Glomerular visceral epithelial cell (primary cell): ENCODE measurements around the gene GPR149.
"Not testable (repeated sequence)": the region's sequence is repeated elsewhere in the genome, so short reads cannot be mapped to it uniquely, and the experiment has no call there.

Experiments used
- DNase-seq: peaks from one replicate; pipeline ENCODE4 v3.0.0-alpha.2; 2016; ENCODE audit errors: extremely low spot score

The GPR149 gene, protein sequence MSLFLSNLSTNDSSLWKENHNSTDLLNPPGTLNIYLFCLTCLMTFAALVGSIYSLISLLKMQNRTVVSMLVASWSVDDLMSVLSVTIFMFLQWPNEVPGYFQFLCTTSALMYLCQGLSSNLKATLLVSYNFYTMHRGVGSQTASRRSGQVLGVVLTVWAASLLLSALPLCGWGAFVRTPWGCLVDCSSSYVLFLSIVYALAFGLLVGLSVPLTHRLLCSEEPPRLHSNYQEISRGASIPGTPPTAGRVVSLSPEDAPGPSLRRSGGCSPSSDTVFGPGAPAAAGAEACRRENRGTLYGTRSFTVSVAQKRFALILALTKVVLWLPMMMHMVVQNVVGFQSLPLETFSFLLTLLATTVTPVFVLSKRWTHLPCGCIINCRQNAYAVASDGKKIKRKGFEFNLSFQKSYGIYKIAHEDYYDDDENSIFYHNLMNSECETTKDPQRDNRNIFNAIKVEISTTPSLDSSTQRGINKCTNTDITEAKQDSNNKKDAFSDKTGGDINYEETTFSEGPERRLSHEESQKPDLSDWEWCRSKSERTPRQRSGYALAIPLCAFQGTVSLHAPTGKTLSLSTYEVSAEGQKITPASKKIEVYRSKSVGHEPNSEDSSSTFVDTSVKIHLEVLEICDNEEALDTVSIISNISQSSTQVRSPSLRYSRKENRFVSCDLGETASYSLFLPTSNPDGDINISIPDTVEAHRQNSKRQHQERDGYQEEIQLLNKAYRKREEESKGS

DNA sequence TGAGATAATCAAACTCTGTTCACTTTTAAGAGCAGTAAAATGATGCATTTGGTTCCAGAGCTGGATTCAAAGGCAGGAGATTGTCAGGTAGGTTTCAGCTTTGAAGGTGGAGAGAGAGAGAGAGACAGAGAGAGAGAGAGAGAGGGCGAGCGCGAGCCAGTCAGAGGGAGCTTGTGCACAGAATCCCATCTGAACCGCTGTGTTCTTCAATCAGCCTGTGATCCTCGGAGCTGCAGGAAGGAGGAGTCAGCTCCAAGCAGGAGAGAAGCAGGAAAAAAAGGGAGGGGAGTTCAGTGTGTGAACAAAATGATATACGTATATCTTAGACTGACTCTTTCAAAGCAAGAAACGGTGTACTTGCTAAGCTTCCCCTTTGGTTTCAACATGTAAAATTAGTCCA is at the start of gene GPR149:
Gene GPR149 (minus strand): TSS at position 177 of the 400 bp plus-strand sequence. CDS start 575 bp downstream, outside the sequence.
- DNase-seq: no peak

DNA sequence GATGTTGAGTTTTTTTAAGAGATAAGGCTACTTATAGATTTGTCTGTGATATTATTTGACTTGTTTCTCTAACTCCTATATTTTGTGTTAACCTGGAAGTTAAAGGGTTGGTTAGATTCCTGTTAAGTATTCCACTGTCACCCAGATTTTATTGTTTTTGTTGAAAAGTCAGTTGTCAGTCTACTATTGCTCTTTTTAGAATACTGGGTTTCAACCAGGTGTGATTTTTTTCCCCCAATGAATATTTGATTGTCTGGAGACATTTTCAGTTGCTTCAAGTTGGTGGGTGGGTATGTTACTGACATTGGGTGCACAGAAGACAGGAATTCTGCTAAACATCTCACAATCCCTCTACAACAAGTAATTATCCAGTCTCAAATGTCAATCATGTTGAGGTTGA is 43.8 kb upstream of the GPR149 start:
- no peak for DNase-seq

GRCh38 chr3:154469585-154469984 is 39.6 kb upstream of the GPR149 start:
- no peak for DNase-seq

GRCh38 chr3:154464440-154465190 is 34.6 kb upstream of the GPR149 start:
- DNase-seq: no peak

DNA sequence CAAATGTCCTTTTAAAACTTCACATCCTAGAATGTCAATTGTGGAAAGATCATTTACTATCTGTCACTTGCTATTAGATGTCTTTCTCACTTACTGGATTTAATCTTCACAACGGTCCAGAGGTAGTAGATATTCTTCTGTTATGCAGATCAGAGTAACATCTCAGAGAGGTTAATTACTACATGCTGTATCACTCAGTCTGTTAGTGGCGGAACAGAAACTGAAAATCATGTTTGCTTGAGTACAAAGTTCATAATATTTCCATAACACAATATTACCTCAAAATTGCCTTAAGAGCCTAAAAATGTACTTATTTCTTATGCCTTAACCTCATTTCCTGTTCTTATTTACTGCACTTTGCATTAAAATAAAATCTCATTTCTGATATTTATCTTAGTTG is 28.6 kb upstream of the GPR149 start:
- no peak for DNase-seq

- not testable (repeated sequence) for DNase-seq
Observed at GRCh38 chr3:154439081-154439480, 9.1 kb upstream of the GPR149 start.

DNA sequence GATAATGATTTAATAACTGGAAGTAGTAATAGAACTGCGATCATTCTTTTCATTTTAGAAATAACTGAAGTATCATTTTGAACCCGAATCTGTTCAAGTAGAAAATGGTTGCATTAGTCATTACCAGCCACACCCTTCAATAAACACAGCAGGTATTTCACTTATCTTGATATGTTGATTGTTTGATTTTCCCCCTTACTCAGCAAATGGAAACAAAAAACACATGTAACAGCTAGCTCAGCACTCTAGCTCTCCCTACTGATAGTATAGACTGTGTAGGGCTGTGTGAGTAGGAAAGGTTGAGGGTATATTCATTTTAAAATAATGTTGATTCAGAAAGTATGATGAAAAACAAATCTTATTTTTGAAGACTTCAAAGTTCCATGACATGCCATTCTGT is 1.1 kb upstream of the GPR149 start:
- DNase-seq: no peak

- DNase-seq: no peak
Observed at GRCh38 chr3:154428286-154429206, 1.4 kb downstream of the GPR149 start.

- no peak for DNase-seq
Observed at GRCh38 chr3:154427685-154428285, 2.2 kb downstream of the GPR149 start.

DNA sequence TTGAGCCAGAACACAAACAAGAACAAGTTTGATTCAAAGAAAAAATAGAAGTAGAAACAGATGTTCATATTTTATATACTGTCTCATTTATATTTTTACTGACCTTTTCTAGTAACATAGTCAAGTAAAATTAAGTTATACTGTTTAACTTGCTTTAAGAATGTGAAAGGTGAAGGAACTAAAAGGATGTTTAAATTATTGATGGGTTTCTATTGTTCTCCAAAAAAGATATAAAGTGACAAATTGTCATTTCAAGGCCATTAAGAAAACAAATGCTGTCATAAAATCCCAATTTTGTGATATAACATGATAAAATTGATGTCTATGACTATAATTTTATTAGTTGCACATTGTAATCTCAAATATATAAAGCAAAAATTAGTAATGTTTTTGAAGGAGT is 7.3 kb downstream of the GPR149 start:
- no peak for DNase-seq

DNA sequence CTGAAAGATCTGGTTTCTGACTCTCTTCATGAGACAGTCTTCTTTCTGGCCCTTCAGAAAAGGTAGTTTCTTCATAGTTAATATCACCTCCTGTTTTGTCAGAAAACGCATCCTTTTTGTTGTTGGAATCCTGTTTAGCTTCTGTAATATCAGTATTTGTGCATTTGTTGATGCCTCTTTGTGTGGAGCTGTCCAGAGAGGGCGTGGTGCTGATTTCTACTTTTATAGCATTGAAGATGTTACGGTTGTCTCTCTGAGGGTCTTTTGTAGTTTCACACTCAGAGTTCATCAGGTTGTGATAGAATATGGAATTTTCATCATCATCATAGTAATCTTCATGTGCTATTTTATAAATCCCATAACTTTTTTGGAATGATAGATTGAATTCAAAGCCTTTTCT is 8.9 kb downstream of the GPR149 start:
- DNase-seq: peak; percentile 3

- no peak for DNase-seq
Observed at GRCh38 chr3:154398084-154398967, 31.7 kb downstream of the GPR149 start.

DNA sequence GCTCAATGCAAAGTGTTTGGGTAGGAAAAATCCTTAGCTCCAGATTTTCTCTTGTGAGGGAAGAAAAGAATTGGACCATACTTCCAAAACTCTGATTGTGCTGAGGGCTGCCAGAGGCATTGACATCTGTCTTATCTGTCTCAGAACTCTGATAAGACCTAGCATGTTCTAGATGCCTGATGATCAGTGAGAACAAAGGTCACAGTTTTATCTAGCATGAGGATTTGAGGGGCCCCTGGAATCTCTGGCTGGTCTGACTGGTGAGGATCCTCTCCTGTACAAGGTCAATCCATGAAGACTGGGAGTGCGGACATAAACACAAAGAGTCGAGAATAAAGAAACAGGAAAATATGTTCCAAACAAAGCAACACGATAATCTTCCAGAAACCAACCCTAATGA is 40.1 kb downstream of the GPR149 start:
- DNase-seq: no peak

DNA sequence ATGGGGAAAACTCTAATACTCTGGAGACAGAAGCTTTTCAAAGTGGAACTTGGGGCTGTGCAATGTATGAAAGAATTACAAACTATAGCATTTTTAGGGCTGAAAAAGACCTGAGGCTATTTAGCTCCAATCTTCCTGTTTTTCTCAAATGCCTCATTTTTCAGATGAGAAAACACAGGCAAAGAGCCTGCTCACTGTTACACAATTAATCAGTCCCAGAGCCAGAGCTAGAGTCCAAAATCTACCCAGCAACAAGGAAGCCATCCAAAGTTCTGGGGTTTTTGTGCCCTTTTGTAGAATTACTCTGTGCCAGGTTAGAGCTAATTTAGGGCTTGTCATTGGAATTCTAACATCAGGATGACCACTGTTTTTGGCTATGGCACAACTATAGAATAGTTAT is 45.5 kb downstream of the GPR149 start:
- DNase-seq: no peak

GRCh38 chr3:154378311-154378710 is 51.7 kb downstream of the GPR149 start:
- DNase-seq: no peak

GRCh38 chr3:154367221-154367620 is 62.8 kb downstream of the GPR149 start:
- no peak for DNase-seq

- DNase-seq: no peak
Observed at GRCh38 chr3:154364849-154365248, 65.1 kb downstream of the GPR149 start.

GRCh38 chr3:154361099-154361498 is 68.9 kb downstream of the GPR149 start:
- no peak for DNase-seq

DNA sequence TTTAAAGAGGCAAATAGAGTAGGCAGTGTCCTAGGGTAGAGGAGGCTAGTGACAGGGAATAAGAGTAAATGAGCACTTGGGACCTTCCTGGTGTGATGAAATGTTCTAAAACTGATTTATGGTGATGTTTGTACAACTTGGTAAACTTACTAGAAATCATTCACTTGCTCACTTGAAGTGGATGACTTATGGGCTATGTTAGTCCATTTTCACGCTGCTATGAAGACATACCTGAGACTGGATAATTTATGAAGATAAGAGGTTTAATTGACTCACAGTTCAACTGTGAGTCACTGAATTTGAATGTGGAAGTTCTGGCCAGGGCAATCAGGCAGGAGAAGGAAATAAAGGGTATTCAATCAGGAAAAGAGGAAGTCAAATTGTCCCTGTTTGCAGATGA is 74.0 kb downstream of the GPR149 start:
- no peak for DNase-seq

DNA sequence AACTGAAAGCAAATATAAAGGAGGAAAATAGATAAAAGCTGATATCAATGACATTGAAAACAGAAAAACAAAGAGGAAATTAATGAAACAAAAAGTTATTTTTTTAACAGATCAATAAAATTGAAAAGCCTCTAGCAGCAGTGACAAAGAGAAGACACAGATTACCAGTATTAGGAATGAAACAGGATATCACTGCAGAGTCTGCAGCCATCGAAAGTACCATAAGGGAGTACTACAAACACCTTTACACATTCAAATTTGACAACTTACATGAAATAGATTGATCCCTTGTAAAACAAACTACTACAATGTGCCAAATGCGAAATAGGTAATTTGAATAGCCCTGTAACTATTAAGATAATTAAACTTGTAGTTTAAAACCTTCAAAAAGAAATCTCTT is 80.8 kb downstream of the GPR149 start:
- no peak for DNase-seq
